A673 (cell line): Measurements from ENCODE around the gene ADGRG3. TPM values are rescaled to one million over a fixed set of nuclear protein-coding genes. Genes with fewer than 3 reads are reported as not detected.

Experiments
- BruUV-seq: library from RNA; stranded (reverse); fragments of 400-500 nt; replicated peaks from 2 replicates; lab custom pipeline; 2021; lab: Mats Ljungman, UMichigan
- CTCF ChIA-PET: fragments of 300-600 bp; sonication (Branson Sonifier 250); formaldehyde crosslinking; loops from one replicate; lab custom pipeline; 2022; ENCODE audit warnings: antibody characterized with exemption; lab: Charles Lee
- POLR2A ChIA-PET: fragments of 300-600 bp; sonication (Branson Sonifier 250); formaldehyde crosslinking; loops from one replicate; lab custom pipeline; 2022; ENCODE audit warnings: antibody characterized with exemption; ENCODE audit not compliant: low non-redundant PET; lab: Charles Lee
- DNase-seq: peaks from one replicate; pipeline ENCODE4 v3.0.0-alpha.2; 2015; ENCODE audit warnings: low spot score
- H3K27ac ChIP-seq: fragments of 200-600 bp; sonication (generic); 2 replicates; pipeline ENCODE4 v1.5.1; 2016; ENCODE audit warnings: mixed run types, low read depth, mild to moderate bottlenecking, mixed read lengths, antibody characterized with exemption, low read length; ENCODE audit not compliant: poor library complexity, severe bottlenecking
- H3K27me3 ChIP-seq: fragments of 200-600 bp; sonication (generic); replicated peaks from 2 replicates; pipeline ENCODE4 v1.6.1; 2017; ENCODE audit warnings: mixed run types, low read depth, mild to moderate bottlenecking, mixed read lengths, antibody characterized with exemption, low read length; ENCODE audit not compliant: insufficient read depth, poor library complexity
- H3K36me3 ChIP-seq: fragments of 200-600 bp; sonication (generic); 2 replicates; pipeline ENCODE4 v1.6.1; 2016; ENCODE audit warnings: mixed run types, mild to moderate bottlenecking, mixed read lengths, antibody characterized with exemption, low read length; ENCODE audit not compliant: insufficient read depth, poor library complexity, severe bottlenecking
- H3K4me1 ChIP-seq: fragments of 200-600 bp; sonication (generic); 2 replicates; pipeline ENCODE4 v1.6.1; 2017; ENCODE audit warnings: mixed run types, mild to moderate bottlenecking, mixed read lengths, antibody characterized with exemption, low read length; ENCODE audit not compliant: insufficient read depth, poor library complexity, severe bottlenecking
- H3K4me3 ChIP-seq: fragments of 200-600 bp; sonication (generic); 2 replicates; pipeline ENCODE4 v1.5.1; 2016; ENCODE audit warnings: low read depth, mixed run types, mild to moderate bottlenecking, mixed read lengths, low read length; ENCODE audit not compliant: poor library complexity, severe bottlenecking
- H3K9me3 ChIP-seq: fragments of 200-600 bp; sonication (generic); 2 replicates; pipeline ENCODE4 v1.6.1; 2016; ENCODE audit warnings: mixed run types, low read depth, mild to moderate bottlenecking, mixed read lengths, antibody characterized with exemption, low read length; ENCODE audit not compliant: poor library complexity, severe bottlenecking
- EZH2 ChIP-seq: fragments of 200-600 bp; sonication (generic); IDR thresholded peaks from 2 replicates; pipeline ENCODE4 v1.6.1; 2017; ENCODE audit warnings: borderline replicate concordance, low read depth, mild to moderate bottlenecking, mixed read lengths, antibody characterized with exemption, low read length; ENCODE audit not compliant: poor library complexity, severe bottlenecking
- intact Hi-C: fragments of 100-400 bp; cut with micrococcal nuclease; formaldehyde crosslinking; loops from one replicate; pipeline ENCODE4 v1.10.0; 2022; ENCODE audit not compliant: unreplicated experiment
- total RNA-seq: library from RNA; stranded (reverse); gene quantifications from 2 replicates; pipeline ENCODE4 v1.2.3, GENCODE V29; 2021
- TF ChIP-seq, protein P1 (sequence below): fragments of 300-800, 200-600 bp; sonication (generic); conservative IDR thresholded peaks from 2 replicates; pipeline ENCODE4 v1.5.1; 2017; ENCODE audit warnings: low read depth, mild to moderate bottlenecking, antibody characterized with exemption, low read length, moderate library complexity, mixed read lengths

The ADGRG3 gene
- total RNA-seq, 1 experiment from 2014 or later = not detected

DNA sequence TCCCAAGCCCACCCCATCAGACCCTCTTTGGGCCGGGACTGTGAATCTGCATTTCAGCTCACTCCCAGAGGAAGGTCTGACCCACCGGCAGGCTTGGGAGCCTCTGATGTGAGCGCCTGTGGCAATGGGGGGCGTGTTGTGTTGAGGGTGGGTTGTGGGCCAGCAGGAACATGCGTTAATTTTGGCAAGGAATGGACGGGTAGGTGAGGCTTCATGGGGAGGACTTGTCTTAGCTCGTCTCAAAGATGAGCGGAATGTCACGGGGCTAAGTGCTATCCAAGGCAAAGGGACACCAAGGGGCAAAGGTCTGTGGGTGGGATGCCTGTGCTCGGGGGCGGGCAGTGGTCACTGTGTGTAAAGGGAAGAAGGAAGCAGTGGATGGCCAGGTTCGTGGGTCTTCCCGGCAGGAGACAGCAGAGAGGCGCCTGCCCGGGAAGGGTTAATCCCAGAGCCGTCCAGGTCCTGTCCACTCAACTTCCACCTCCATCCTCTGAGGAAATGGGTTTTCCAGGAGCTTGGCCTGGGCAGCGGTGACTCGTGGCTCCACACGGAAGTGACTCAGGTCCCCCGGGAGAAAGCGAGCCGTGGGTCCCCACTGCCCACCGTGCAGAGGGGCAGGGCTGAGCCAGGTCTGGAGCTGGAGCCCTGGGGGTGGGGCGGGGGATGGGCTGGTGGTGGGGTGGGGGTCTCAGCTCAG lies 22.3 kb upstream of the ADGRG3 start:
- Histone ChIP-seq H3K27me3 (no peaks in the 10 kb centered on the region), H3K27ac (no peak overlapping the region), H3K9me3 (no peaks in the 10 kb centered on the region), H3K36me3 (no peaks in the 10 kb centered on the region), H3K4me3 (no peak overlapping the region), H3K4me1 (no peaks in the 10 kb centered on the region)
- TF ChIP-seq EZH2 = no peak
- TF ChIP-seq, protein P1, sequence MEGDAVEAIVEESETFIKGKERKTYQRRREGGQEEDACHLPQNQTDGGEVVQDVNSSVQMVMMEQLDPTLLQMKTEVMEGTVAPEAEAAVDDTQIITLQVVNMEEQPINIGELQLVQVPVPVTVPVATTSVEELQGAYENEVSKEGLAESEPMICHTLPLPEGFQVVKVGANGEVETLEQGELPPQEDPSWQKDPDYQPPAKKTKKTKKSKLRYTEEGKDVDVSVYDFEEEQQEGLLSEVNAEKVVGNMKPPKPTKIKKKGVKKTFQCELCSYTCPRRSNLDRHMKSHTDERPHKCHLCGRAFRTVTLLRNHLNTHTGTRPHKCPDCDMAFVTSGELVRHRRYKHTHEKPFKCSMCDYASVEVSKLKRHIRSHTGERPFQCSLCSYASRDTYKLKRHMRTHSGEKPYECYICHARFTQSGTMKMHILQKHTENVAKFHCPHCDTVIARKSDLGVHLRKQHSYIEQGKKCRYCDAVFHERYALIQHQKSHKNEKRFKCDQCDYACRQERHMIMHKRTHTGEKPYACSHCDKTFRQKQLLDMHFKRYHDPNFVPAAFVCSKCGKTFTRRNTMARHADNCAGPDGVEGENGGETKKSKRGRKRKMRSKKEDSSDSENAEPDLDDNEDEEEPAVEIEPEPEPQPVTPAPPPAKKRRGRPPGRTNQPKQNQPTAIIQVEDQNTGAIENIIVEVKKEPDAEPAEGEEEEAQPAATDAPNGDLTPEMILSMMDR = no peak
- ChIA-PET POLR2A (no interaction called here), CTCF (no interaction called here)
- BruUV-seq = no TSS peak
- intact Hi-C loops = loop anchor here (5.0 kb wide), 1 partner anchor 366 kb away; no protein-coding TSS in a partner anchor
- no peak for DNase-seq

DNA sequence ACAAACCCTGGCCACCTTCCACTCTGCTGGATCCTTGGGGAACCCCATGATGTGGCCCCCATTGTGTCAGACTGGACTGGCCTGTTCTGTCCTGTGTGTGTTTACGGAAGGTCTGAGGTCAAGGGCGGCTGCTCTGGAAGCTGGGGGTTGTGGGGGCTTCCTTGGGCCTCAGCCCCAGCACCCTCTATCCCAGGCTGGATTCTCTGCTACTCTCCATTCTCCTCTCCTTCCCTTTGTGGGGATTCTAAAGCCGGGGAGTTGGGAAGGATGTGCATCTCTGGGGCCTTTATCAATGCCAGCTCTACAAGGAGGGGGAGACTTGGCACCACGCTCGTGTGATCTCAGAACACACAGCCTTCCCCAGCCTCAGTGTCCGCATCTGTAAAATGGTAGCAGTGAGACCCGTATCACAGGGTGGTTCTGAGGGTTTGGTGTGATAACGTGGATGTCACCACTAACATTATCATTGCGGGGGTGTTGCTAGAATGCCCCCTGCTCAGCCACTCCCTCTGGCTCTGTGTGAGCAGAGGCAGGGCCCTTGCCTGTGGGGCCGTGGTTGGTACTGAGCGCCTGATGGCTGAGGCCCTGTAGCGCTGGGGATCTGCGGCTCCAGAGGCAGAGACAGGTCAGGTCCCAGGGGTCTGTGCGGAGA lies 21.6 kb upstream of the ADGRG3 start:
- H3K4me3 ChIP-seq = no peak overlapping the region
- POLR2A ChIA-PET = no interaction called here
- no peak for TF ChIP-seq EZH2
- TF ChIP-seq, protein P1 = no peak
- no peak for DNase-seq
- intact Hi-C loops = loop anchor here (5.0 kb wide), 1 partner anchor 366 kb away; no protein-coding TSS in a partner anchor
- H3K27me3 ChIP-seq = no peaks in the 10 kb centered on the region
- no peak overlapping the region for H3K27ac ChIP-seq
- H3K4me1 ChIP-seq = no peaks in the 10 kb centered on the region
- BruUV-seq = no TSS peak
- H3K36me3 ChIP-seq = no peaks in the 10 kb centered on the region
- CTCF ChIA-PET = no interaction called here
- H3K9me3 ChIP-seq = no peaks in the 10 kb centered on the region

GRCh38 chr16:57647136-57647875 lies 20.8 kb upstream of the ADGRG3 start:
- no peak overlapping the region for H3K4me3 ChIP-seq
- TF ChIP-seq, protein P1 = no peak
- ChIA-PET CTCF (no interaction called here), POLR2A (no interaction called here)
- intact Hi-C loops = loop anchor here (5.0 kb wide), 1 partner anchor 365 kb away; no protein-coding TSS in a partner anchor
- H3K27me3 ChIP-seq = no peaks in the 10 kb centered on the region
- H3K27ac ChIP-seq = no peak overlapping the region
- DNase-seq = no peak
- BruUV-seq = no TSS peak
- no peaks in the 10 kb centered on the region for H3K4me1 ChIP-seq
- H3K36me3 ChIP-seq = no peaks in the 10 kb centered on the region
- no peaks in the 10 kb centered on the region for H3K9me3 ChIP-seq
